K562 (cell line): Measurements from ENCODE around the gene RERE. TPM values are rescaled to one million over a fixed set of nuclear protein-coding genes. Genes with fewer than 3 reads are reported as not detected.

Source experiments
- ATAC-seq: fragments of 200-7000 bp; cut with Tn5 transposase; 3 replicates; pipeline ENCODE4 v1.9.1; 2020; ENCODE audit warnings: moderate library complexity
- BruUV-seq: library from RNA; stranded (reverse); fragments of 400-500 nt; replicated peaks from 2 replicates; lab custom pipeline; 2021; lab: Mats Ljungman, UMichigan
- CTCF ChIA-PET: fragments of 300-600 bp; formaldehyde crosslinking; extraction: SDS; loops from one replicate; lab custom pipeline; 2021; ENCODE audit warnings: low intra/inter-chr PET ratio; lab: Yijun Ruan, JAX
- POLR2A ChIA-PET: fragments of 300-600, 350-650 bp; sonication (Branson Sonifier 250); formaldehyde crosslinking; extraction: SDS; loops from one replicate; lab custom pipeline; 2021; ENCODE audit warnings: antibody characterized with exemption, inconsistent platforms; lab: Yijun Ruan, JAX
- DNase-seq, 4 experiments: peaks; one replicate each; pipeline versions ENCODE4 v3.0.0 to v3.0.0-alpha.2; 2011 to 2018; ENCODE audit warnings: low spot score in 3 of 4, mixed read lengths in 3 of 4; ENCODE audit errors: extremely low read depth in 1 of 4
- FAIRE-seq: peaks from 2 replicates; lab custom pipeline; 2011; peaks lifted over from hg19 to GRCh38; lab: Jason Lieb, UNC
- H2AFZ ChIP-seq: 2 replicates; pipeline ENCODE4 v1.6.0; 2011; ENCODE audit warnings: low read depth, low read length, control low read depth, inconsistent platforms
- H3K27ac ChIP-seq: fragments of 200-600 bp; 3 replicates; pipeline ENCODE4 v1.8.0; 2011; ENCODE audit warnings: low read depth, mild to moderate bottlenecking, control low read depth, inconsistent platforms, low read length, moderate library complexity, mixed read lengths; ENCODE audit errors: extremely low read depth
- H3K27me3 ChIP-seq, 2 experiments: fragments of 300-600 bp in 1 of 2; 2 replicates in 1 of 2; 3 replicates in 1 of 2; pipeline versions ENCODE4 v1.6.0 to v1.8.0; 2011; ENCODE audit warnings: inconsistent platforms in 2 of 2, low read length in 2 of 2, mild to moderate bottlenecking in 1 of 2, mixed read lengths in 1 of 2, moderate library complexity in 1 of 2; ENCODE audit not compliant: control insufficient read depth in 2 of 2, insufficient read depth in 2 of 2
- H3K36me3 ChIP-seq: fragments of 300-600 bp; 3 replicates; pipeline ENCODE4 v1.8.0; 2011; ENCODE audit warnings: mild to moderate bottlenecking, low read length, inconsistent platforms; ENCODE audit not compliant: control insufficient read depth, insufficient read depth
- H3K4me1 ChIP-seq, 2 experiments: fragments of 200-600 bp in 1 of 2; replicated peaks in 1 of 2; 2 replicates in 1 of 2; 3 replicates in 1 of 2; pipeline versions ENCODE4 v1.5.1 to v1.8.0; 2011; ENCODE audit warnings: inconsistent platforms in 2 of 2, low read length in 2 of 2, mild to moderate bottlenecking in 1 of 2, mixed read lengths in 1 of 2, moderate library complexity in 1 of 2; ENCODE audit not compliant: control insufficient read depth in 2 of 2, insufficient read depth in 2 of 2
- H3K4me2 ChIP-seq: 2 replicates; pipeline ENCODE4 v1.6.1; 2011; ENCODE audit warnings: low read length, control low read depth, inconsistent platforms, mixed read lengths; ENCODE audit not compliant: insufficient read depth
- H3K4me3 ChIP-seq: fragments of 200-600 bp; sonication (generic), shearing (Covaris generic); 2 replicates; pipeline ENCODE4 v1.5.1; 2016; ENCODE audit warnings: control low read depth, inconsistent platforms
- H3K79me2 ChIP-seq: fragments of 200-600 bp; 3 replicates; pipeline ENCODE4 v1.8.0; 2011; ENCODE audit warnings: low read length, inconsistent platforms; ENCODE audit not compliant: control insufficient read depth, insufficient read depth
- H3K9ac ChIP-seq, 2 experiments: 2 replicates each; pipeline versions ENCODE4 v1.6.0 to v1.6.1; 2011; ENCODE audit warnings: low read depth in 2 of 2, low read length in 2 of 2, control low read depth in 1 of 2, inconsistent platforms in 1 of 2, mild to moderate bottlenecking in 1 of 2, mixed read lengths in 1 of 2; ENCODE audit not compliant: insufficient read depth in 1 of 2
- H3K9me1 ChIP-seq: one replicate; pipeline ENCODE4 v1.6.0; 2011; ENCODE audit warnings: inconsistent platforms, mild to moderate bottlenecking, low read length, moderate library complexity; ENCODE audit not compliant: control insufficient read depth, insufficient read depth
- H3K9me3 ChIP-seq: replicated peaks from 2 replicates; pipeline ENCODE4 v1.5.1; 2011; ENCODE audit warnings: low read depth, low read length, inconsistent platforms; ENCODE audit not compliant: control insufficient read depth, insufficient read depth
- H4K20me1 ChIP-seq: replicated peaks from 2 replicates; pipeline ENCODE4 v1.6.1; 2011; ENCODE audit warnings: low read length, inconsistent platforms, mixed read lengths; ENCODE audit not compliant: control insufficient read depth, insufficient read depth
- CEBPB ChIP-seq: fragments of 450-650 bp; IDR thresholded peaks from 2 replicates; pipeline ENCODE4 v1.6.1; 2016; ENCODE audit warnings: missing genetic modification characterization, missing compliant biosample characterization
- CSDE1 ChIP-seq, 2 experiments: fragments of 450-650 bp; IDR thresholded peaks; 2 replicates each; pipeline ENCODE4 v1.6.1; 2016; ENCODE audit warnings: mild to moderate bottlenecking in 1 of 2
- ETV5 ChIP-seq: sonication (generic); formaldehyde crosslinking; IDR thresholded peaks from 2 replicates; pipeline ENCODE4 v1.4.0; 2020; ENCODE audit warnings: low read depth, mild to moderate bottlenecking, missing genetic modification reagents
- HES1 ChIP-seq: fragments of 450-650 bp; IDR thresholded peaks from 2 replicates; pipeline ENCODE4 v1.6.1; 2016; ENCODE audit warnings: low read depth, mild to moderate bottlenecking, moderate library complexity
- KDM1A ChIP-seq, 2 experiments: fragments of 450-650 bp; IDR thresholded peaks; 2 replicates each; pipeline ENCODE4 v1.6.1; 2016; ENCODE audit warnings: mild to moderate bottlenecking in 2 of 2
- KDM2B ChIP-seq: fragments of 250-450 bp; sonication (Bioruptor Pico); IDR thresholded peaks from 2 replicates; pipeline ENCODE4 v1.8.0; 2021; ENCODE audit warnings: mild to moderate bottlenecking, moderate library complexity
- KLF16 ChIP-seq: IDR thresholded peaks from 2 replicates; pipeline ENCODE4 v1.6.1; 2016; ENCODE audit warnings: antibody characterized with exemption
- MAFF ChIP-seq: IDR thresholded peaks from 2 replicates; pipeline ENCODE4 v1.6.1; 2012; ENCODE audit warnings: low read length, improper control_type of control experiment
- MTA1 ChIP-seq: fragments of 450-650 bp; IDR thresholded peaks from 2 replicates; pipeline ENCODE4 v1.6.1; 2017; ENCODE audit warnings: borderline replicate concordance
- PRMT5 ChIP-seq: sonication (generic); formaldehyde crosslinking; IDR thresholded peaks from 2 replicates; pipeline ENCODE4 v1.5.0; 2020; ENCODE audit warnings: missing genetic modification reagents
- RBM22 ChIP-seq: fragments of 200-400 bp; formaldehyde crosslinking; IDR thresholded peaks from 2 replicates; pipeline ENCODE4 v1.6.1; 2018; ENCODE audit warnings: low read length, low read depth; ENCODE audit not compliant: poor library complexity, severe bottlenecking
- RBM25 ChIP-seq: fragments of 200-400 bp; formaldehyde crosslinking; IDR thresholded peaks from 2 replicates; pipeline ENCODE4 v1.6.1; 2018; ENCODE audit warnings: low read length, low read depth, moderate library complexity; ENCODE audit not compliant: severe bottlenecking
- SMC3 ChIP-seq: conservative IDR thresholded peaks from 2 replicates; pipeline ENCODE4 v1.6.1; 2011; ENCODE audit warnings: low read depth, low read length, improper control_type of control experiment; ENCODE audit not compliant: insufficient read depth
- ZNF384 ChIP-seq: IDR thresholded peaks from 2 replicates; pipeline ENCODE4 v1.6.1; 2012; ENCODE audit warnings: low read depth, low read length, improper control_type of control experiment
- ZNF583 ChIP-seq: fragments of 250-450 bp; sonication (Bioruptor Pico); IDR thresholded peaks from 2 replicates; pipeline ENCODE4 v1.4.0; 2020
- WGBS: fragments of 100-300 bp; shearing (Covaris generic); methylation state at CpG from one replicate; pipeline ENCODE4 v1.1.6; 2016; ENCODE audit warnings: low coverage, mixed read lengths; ENCODE audit not compliant: insufficient coverage; ENCODE audit errors: missing lambda C conversion rate; 5-methylcytosine and 5-hydroxymethylcytosine counted together
- in situ Hi-C: fragments of 300-500 bp; cut with MboI; formaldehyde crosslinking; loops from 4 replicates; pipeline ENCODE4 v1.15.0; 2018; ENCODE audit warnings: inconsistent platforms, mixed read lengths
- intact Hi-C: fragments of 100-400 bp; cut with micrococcal nuclease; formaldehyde crosslinking; loops from 2 replicates; pipeline ENCODE4 v1.14.2; 2022
- polyA plus RNA-seq, 8 experiments: library from polyadenylated mRNA; depleted of rRNA in 4 of 8; stranded (reverse) in 5 of 8; unstranded in 3 of 8; fragments of >200 nt; fragmentation: Nextera tagmentation in 2 of 8; fragmentation: Illumina TruSeq in 1 of 8; extraction: Ambion mirVana in 2 of 8; extraction: Trizol in 1 of 8; gene quantifications; 2 replicates each; pipeline versions ENCODE4 v1.2.1 to v1.2.3, GENCODE V29; 2011 to 2014; ENCODE audit warnings: inconsistent platforms in 1 of 8, missing spikeins in 1 of 8
- total RNA-seq, 7 experiments: library from RNA; depleted of rRNA in 6 of 7; stranded (reverse); fragments of >200 nt in 6 of 7; fragmentation: Illumina TruSeq in 2 of 7; extraction: Trizol in 2 of 7; gene quantifications; 2 replicates each; pipeline versions ENCODE4 v1.2.1 to v1.2.3, GENCODE V29; 2011 to 2021; ENCODE audit warnings: low replicate concordance in 1 of 7

Gene RERE
- total and polyA plus RNA-seq, 9 of the 15 experiments (the other 6 are each of a cell fraction or from before 2014, with no cell fraction given): 3.0 to 51.5 (median 13.4) TPM

GRCh38 chr1:8649875-8650274 lies 167.6 kb downstream of the RERE start:
- Histone ChIP-seq H3K4me2 (no peak overlapping the region), H3K9me1 (no peaks in the 10 kb centered on the region), H3K27me3 (no peaks in the 10 kb centered on the region), H3K9ac (no peak overlapping the region), H3K4me1 (peaks cover 4 to 5% of the 10 kb centered on the region in 2 experiments; a peak in 3 of 5 replicates), H3K79me2 (peaks cover 36% of the 10 kb centered on the region; the same call in 2 of the 3 replicates), H3K4me3 (no peak overlapping the region), H4K20me1 (peaks cover 11% of the 10 kb centered on the region), H2AFZ (no peak overlapping the region), H3K9me3 (no peaks in the 10 kb centered on the region), H3K36me3 (peaks cover 29% of the 10 kb centered on the region; the same call in 2 of the 3 replicates), H3K27ac (no peak overlapping the region)
- no peak for FAIRE-seq
- in situ Hi-C loops: no loop called here
- POLR2A ChIA-PET: interaction anchor here (0.8 kb wide), 2 partner anchors 10 to 1182 kb away, joined by 3 to 4 read pairs; no protein-coding TSS in a partner anchor
- WGBS: 93% methylated on average over 6 of the region's 6 CpGs
- CTCF ChIA-PET: no interaction called here
- no peak for ATAC-seq
- intact Hi-C loops: no loop called here
- no TSS peak for BruUV-seq
- no peak for DNase-seq
- TF ChIP-seq HES1 (no peak), PRMT5 (no peak), KDM2B (CRISPR knock-in tag) (no peak), ZNF583 (CRISPR knock-in tag) (no peak), CEBPB (no peak), MAFF (no peak), CSDE1 (IDR thresholded peaks at IDR 0.05) (no peak), KLF16 (no peak), RBM25 (peak; percentile 94), KDM1A (IDR thresholded peaks at IDR 0.05) (peak in 1 of 2 experiments; percentile 22; a peak in 1 of 4 replicates), ETV5 (no peak), SMC3 (no peak), ZNF384 (no peak), MTA1 (no peak), RBM22 (no peak)
